Putamen (tissue), 1 donor: ENCODE results near the gene ITPK1.
"Not testable (repeated sequence)": the region's sequence is repeated elsewhere in the genome, so short reads cannot be mapped to it uniquely, and the experiment has no call there.

ENCODE experiments used
- DNase-seq: peaks from one replicate; pipeline ENCODE4 v3.0.0-alpha.2; 2016; ENCODE audit warnings: low spot score

ITPK1 gene

DNA sequence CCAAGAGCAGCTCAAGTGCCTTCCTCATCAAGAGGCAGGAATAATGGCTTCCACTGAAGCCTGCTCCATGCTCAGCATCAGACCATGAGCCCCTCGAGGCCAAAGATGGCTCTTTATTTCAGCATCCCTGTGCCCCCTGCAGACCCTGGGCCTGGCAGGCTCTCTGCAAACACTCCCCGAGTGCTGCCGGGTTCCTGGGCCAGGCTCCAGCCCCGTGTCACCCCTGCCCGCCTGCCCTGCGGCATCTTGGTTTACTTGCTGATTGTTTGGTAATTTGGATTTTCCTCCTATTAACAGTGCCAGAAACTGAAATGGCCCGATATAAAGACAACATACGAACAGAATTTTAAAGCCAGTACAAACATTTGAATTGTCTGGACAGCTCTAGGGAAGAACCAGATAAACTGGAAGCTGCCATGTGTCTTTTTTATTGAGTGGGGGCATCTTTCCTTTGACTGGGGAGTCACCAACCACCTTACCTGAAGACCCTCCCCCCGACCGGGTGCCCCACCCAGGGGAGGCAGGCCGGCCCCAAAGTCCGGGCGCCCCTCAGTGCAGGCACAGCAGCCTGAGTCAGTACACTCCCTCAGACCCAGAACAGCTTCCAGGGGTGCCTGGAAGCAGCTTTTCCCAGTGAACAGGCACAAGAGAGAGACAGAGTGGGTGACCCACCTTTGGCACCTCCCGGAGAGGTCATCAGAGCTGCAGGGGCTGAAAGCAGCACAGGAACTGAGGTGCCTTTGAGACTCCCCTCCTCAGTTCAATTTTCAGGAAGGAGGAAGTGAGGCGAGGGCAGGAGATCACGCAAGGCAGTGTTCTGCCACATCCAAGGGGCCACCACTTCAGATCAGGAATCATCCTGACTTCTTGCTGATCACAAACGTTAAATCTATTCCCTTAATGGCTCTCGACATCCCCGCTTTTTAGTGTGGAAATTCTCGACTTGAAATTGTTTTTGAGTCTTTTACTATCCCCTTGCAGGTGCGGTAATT lies 30.6 kb downstream of the ITPK1 start:
- DNase-seq: no peak

DNA sequence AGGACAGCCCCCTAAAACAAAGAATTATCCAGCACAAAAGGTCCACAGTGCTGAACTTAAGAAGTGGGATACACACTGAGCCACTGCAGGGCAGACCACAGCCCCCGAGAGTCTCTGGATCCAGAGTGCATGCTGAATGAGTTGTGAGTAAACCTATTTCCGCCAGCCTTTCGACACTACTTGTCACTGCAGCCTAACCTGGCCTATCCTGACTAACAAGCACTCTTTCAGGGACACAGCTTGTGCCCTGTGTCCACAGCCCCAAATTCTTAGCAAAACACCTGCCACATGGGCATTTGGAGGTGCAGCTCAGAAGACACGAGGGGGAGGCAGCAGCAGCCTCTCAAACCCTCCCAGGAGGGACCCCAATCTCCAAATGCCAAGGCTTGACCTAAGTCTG lies 31.3 kb downstream of the ITPK1 start:
- no peak for DNase-seq

GRCh38 chr14:93083917-93084316 lies 31.8 kb downstream of the ITPK1 start:
- no peak for DNase-seq

- DNase-seq: no peak
These were observed 33.1 kb downstream of the ITPK1 start for GRCh38 chr14:93082576-93083001.

DNA sequence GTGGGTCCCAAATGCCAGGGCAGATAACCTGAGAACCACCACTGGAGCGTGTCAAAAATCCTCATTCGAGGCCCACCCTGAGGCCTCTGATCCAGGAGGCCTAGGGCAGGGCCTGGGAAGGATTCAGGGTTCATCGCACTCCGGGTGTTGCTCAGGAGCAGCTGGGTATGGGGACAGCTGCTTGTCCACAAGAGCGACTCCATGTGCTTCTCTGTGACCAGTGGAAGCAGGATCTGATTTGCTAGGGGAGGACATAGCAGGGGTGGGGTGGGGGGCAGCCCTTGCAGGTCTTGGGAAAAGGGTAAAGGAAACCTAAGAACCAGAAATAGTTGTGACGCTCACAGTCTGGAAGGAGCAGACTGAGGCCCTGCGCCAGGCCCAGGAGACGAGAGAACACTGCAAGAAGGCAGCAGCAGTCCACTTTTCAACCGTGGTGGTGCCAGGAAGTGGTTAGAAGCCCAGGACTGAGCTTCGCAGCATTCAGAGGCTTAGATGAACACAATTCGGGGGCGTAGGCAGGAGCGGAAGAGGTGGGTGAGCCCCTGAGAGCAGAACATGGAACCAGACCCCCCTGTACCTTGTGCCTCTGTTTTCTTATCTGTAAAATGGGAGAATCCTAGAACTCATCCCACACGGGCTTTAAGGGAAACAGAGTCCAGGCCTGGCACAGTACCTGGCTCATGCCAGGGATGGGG lies 33.7 kb downstream of the ITPK1 start:
- no peak for DNase-seq

DNA sequence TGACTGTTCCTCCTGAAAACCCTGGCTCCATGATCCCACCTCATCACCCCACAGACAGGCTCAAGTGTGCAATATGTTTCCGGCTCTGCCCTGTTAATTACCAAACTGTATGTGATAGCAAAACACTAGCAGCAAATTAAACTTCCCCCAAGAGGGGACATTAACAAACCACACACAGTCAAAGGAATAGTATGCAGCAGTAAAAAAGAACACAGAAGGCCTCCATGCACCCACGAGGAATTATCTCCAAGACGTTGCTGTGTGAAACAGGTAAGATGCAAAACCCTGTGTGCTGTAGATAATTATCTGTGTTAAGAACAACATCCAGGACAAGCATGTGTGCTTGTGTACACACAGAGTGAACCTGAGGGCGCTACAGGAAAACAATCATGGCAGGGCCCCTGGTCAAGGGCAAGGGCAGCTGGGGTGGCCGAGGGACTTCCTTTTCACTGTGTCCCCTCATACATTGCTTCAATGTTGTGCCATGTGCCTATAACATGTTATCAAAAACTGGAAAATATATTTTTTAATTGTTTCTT lies 35.8 kb downstream of the ITPK1 start:
- DNase-seq: no peak

GRCh38 chr14:93079321-93079720 lies 36.4 kb downstream of the ITPK1 start:
- no peak for DNase-seq

DNA sequence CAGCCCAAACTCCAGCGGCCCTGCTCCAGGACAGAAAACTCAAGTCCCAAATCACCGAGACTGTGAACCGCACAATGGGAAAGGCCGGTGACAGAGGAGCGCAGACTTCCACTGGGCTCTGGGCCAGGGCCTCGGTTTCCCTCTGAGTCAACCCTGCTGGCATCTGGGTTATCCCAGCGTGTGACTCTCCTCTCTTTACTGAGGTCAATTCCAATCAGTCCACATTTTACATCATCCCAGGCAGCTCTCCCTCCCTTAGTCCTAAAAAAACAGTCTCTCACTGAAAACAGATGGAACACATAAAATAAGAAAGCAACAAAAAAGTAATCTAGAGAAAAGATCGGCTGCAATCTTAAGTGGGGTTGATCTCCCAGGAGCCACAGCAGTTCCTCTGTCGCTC lies 36.9 kb downstream of the ITPK1 start:
- no peak for DNase-seq

DNA sequence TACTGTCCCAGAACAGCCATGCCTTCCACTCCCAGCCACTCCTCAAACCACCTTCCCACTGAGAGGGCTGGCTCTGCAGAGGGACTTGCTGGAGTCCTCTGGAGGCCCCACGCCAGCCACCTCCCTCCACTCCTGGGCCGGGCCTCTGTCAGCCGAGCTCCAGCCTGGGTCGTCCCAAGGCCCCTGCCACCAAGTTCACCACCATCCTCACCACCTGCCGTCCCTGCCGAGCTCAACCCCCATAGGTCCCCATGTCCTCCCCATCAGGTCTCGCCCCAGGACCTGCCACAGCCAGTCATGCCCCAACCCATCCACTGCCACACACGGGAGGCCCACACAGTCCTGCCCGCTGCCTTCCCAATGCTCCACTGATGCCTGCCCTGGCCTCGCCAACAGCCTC lies 39.0 kb downstream of the ITPK1 start:
- DNase-seq: no peak

- DNase-seq: no peak
These were observed 39.8 kb downstream of the ITPK1 start for GRCh38 chr14:93075891-93076290.

DNA sequence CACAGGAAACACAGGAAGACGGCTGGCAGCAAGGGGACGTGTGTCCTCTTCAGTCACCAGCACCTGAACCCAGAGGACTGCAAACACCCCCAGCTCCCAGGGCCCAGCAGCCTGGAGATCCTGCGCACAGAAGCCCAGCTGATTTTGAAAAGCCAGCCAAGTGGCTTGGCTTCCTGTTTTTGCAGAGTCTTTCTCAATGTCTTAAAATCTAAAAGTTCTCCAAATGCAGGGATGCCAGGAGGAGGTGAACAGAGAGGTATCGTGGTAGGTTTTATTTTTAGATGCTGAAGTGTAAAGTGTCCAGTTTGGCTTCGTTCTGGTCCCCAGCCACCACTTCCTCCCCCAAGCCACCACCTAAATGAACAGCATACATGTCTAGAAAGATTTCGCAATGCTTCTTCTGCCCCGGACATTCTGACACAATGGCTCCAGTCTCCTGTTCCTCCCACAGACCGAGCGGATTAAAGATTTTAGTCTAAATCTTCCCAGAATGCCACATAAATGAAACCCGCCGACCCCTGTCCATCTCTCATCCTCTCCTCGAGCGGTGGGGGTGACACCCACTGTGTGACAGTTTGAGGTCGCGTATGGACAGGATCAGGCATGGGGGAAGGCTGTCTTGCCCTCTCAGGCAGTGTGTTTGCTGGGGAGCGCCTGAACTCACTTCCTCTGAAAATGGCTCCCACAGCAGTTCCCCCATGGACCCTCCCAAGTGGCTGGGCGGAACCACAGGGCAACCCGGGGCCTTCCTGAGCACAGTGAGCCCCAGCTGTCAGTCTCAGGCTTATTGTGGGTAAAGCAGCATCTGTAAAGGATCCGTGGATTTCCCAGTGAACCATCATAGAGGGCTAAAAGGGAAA lies 41.6 kb downstream of the ITPK1 start:
- DNase-seq: no peak

- DNase-seq: no peak
These were observed 42.4 kb downstream of the ITPK1 start for GRCh38 chr14:93073358-93073707.

- DNase-seq: no peak
These were observed 42.9 kb downstream of the ITPK1 start for GRCh38 chr14:93072659-93073357.

- DNase-seq: no peak
These were observed 47.0 kb downstream of the ITPK1 start for GRCh38 chr14:93068711-93069110.

- DNase-seq: no peak
These were observed 48.6 kb downstream of the ITPK1 start for GRCh38 chr14:93067088-93067487.

DNA sequence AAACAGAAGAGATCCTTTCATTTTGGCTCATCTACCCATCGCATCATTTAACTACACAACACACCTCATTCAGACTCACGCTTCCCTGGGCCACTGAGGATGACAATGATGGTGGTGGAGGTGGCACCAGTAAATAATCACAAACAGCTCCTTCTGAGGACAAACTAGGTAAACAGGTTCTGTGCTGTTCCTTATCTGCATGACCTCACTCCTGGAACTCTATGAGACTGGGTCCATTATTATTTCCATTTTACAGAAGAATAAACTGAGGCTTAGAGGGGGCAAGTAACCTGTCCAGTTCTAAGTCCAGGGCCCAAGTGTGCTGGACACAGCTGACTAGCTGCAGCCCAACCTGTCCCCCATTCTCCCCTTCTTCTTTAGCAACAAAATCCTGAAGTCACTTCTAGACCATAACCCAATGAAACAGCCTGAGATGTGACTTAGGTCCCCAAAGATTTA lies 50.4 kb downstream of the ITPK1 start:
- no peak for DNase-seq

- DNase-seq: no peak
These were observed 51.1 kb downstream of the ITPK1 start for GRCh38 chr14:93064411-93065271.

DNA sequence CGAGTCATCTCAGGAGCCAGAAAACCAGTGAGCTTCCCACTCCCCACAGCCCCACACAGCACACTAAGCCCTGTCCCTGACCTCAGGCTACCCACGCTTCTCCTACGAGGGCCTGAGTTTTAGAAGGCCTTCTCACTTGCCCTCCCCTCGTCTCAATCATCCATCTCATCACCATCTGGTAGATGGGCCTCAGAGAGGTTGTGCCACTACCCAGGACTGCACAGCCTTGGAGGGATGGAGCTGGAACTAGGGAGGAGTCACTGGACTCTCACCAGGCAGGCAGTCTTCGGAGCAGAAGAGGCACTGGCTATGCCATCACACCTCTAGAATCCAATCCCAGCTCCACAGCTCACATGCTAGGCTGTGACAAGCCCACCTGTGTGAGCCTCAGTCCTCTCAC lies 52.3 kb downstream of the ITPK1 start:
- DNase-seq: no peak

- DNase-seq: no peak
These were observed 52.8 kb downstream of the ITPK1 start for GRCh38 chr14:93062890-93063289.

DNA sequence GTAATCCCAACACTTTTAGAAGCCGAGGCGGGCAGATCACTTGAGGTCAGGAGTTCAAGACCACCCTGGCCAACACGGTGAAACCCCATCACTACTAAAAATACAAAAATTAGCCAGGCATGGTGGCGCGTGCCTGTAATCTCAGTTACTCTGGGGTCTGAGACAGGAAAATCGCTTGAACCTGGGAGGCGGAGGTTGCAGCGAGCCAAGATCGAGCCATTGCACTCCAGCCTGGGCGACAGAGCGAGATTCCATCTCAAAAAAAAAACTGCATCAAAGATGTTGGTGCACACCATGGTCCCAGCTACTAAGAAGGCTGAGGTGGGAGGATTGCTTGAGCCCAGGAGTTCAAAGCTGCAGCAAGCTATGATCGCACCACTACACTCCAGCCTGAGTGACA lies 53.7 kb downstream of the ITPK1 start:
- DNase-seq: not testable (repeated sequence)
